ENCODE results near the gene ABITRAM.
"Not testable (repeated sequence)": the region's sequence is repeated elsewhere in the genome, so short reads cannot be mapped to it uniquely, and the experiment has no call there.

Gene ABITRAM

DNA sequence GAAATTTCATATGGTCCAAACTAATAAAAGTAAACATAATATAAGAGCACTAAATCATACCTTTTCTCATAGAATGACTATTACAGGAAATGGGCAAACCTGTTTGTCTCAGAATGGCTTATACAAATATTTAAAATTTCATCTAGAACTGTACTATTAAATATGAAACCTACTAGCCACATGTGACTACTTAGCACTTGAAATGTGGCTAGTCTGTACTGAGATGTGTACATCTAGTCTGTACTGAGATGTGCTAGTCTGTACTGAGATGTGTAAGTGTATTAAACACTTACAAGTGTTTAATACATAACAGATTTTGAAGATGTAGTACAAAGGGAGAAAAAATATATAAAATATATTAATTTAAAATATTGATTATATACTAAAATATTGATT is 22.4 kb downstream of the ABITRAM start:
- Histone ChIP-seq H3K4me2 (ENCODE audit: low read length) (no peak overlapping the region), H3K9me3 (ENCODE audit: control insufficient read depth, low read length) (no peaks in the 10 kb centered on the region)

GRCh38 chr9:108960331-108960730 is 26.1 kb downstream of the ABITRAM start:
- no peak overlapping the region for H3K4me2 ChIP-seq (ENCODE audit: low read length)
- no peak overlapping the region for H3K9ac ChIP-seq
- H3K79me2 ChIP-seq, result no peaks in the 10 kb centered on the region
- no peaks in the 10 kb centered on the region for H3K27me3 ChIP-seq (ENCODE audit: control insufficient read depth, insufficient read depth, low read length)
- no peak for TF ChIP-seq CTCF (IDR thresholded peaks at IDR 0.05)
- H3K4me3 ChIP-seq (ENCODE audit: low read depth, low read length), result no peak overlapping the region
- no peaks in the 10 kb centered on the region for H3K9me3 ChIP-seq (ENCODE audit: control insufficient read depth, low read length)
- H3K27ac ChIP-seq, result no peak overlapping the region
- no peak overlapping the region for H2AFZ ChIP-seq
- peaks cover 13% of the 10 kb centered on the region for H3K4me1 ChIP-seq
- H3K36me3 ChIP-seq (ENCODE audit: control insufficient read depth, insufficient read depth, low read length), result no peaks in the 10 kb centered on the region

More for the DNA sequence above, 22.4 kb downstream of the ABITRAM start:
- Histone ChIP-seq H3K9ac (no peak overlapping the region), H3K4me3 (ENCODE audit: low read depth, low read length) (no peak overlapping the region), H3K27me3 (ENCODE audit: control insufficient read depth, insufficient read depth, low read length) (no peaks in the 10 kb centered on the region), H3K36me3 (ENCODE audit: control insufficient read depth, insufficient read depth, low read length) (no peaks in the 10 kb centered on the region), H3K27ac (no peak overlapping the region), H3K4me1 (peaks cover 5% of the 10 kb centered on the region), H2AFZ (no peak overlapping the region), H3K79me2 (no peaks in the 10 kb centered on the region)
- no peak for TF ChIP-seq CTCF (IDR thresholded peaks at IDR 0.05)

- Histone ChIP-seq H3K27me3 (ENCODE audit: control insufficient read depth, insufficient read depth, low read length) (no peaks in the 10 kb centered on the region), H3K4me1 (peaks cover 11% of the 10 kb centered on the region), H3K9ac (no peak overlapping the region), H2AFZ (no peak overlapping the region), H3K4me3 (ENCODE audit: low read depth, low read length) (no peak overlapping the region), H3K79me2 (no peaks in the 10 kb centered on the region), H3K27ac (no peak overlapping the region), H3K9me3 (ENCODE audit: control insufficient read depth, low read length) (no peaks in the 10 kb centered on the region), H3K36me3 (ENCODE audit: control insufficient read depth, insufficient read depth, low read length) (no peaks in the 10 kb centered on the region), H3K4me2 (ENCODE audit: low read length) (peak overlapping the region; percentile 18)
- no peak for TF ChIP-seq CTCF (IDR thresholded peaks at IDR 0.05)
These were observed 27.0 kb downstream of the ABITRAM start for GRCh38 chr9:108961151-108961550.

DNA sequence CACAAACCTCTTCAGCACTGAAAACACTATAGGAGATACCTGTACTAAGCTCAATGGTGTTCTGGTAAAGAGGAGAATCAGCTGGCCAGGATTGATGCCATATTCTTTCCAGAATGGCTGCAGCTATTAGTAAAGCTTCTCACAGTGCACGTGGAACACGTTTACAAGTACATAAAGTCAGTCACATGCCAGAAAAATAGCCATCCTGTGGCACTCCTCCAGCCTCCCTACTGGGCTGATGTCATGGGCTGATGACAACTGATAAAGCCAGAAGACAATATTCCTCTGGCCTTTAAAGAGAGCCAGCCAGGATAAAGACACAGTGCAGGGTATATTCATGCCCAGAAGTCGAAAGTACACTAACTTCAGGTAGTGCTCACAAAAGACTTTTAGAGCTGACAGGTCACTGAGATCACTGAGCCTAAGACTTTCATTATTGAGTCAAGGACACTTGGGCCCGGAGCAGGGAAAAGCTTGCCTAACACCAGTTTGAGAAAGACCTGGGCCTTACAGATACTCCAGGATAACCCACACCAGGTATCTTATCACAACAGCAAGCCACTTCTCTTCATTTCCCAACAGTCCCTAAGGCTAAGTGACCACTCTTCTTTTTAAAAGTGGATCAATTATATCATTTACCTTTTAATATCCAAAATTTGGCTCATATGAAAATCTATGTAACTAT is 29.4 kb downstream of the ABITRAM start:
- H3K36me3 ChIP-seq (ENCODE audit: control insufficient read depth, insufficient read depth, low read length), result no peaks in the 10 kb centered on the region
- H3K79me2 ChIP-seq, result no peaks in the 10 kb centered on the region
- no peaks in the 10 kb centered on the region for H3K9me3 ChIP-seq (ENCODE audit: control insufficient read depth, low read length)
- TF ChIP-seq CTCF (IDR thresholded peaks at IDR 0.05), result no peak
- no peak overlapping the region for H3K4me2 ChIP-seq (ENCODE audit: low read length)
- H3K4me1 ChIP-seq, result peaks cover 8% of the 10 kb centered on the region
- no peak overlapping the region for H3K4me3 ChIP-seq (ENCODE audit: low read depth, low read length)
- peak overlapping the region; percentile 8 for H3K27ac ChIP-seq
- peak overlapping the region; percentile 16 for H2AFZ ChIP-seq
- no peak overlapping the region for H3K9ac ChIP-seq
- no peaks in the 10 kb centered on the region for H3K27me3 ChIP-seq (ENCODE audit: control insufficient read depth, insufficient read depth, low read length)

GRCh38 chr9:108967916-108968315 is 33.7 kb downstream of the ABITRAM start:
- H3K27ac ChIP-seq, result no peak overlapping the region
- no peak for TF ChIP-seq CTCF (IDR thresholded peaks at IDR 0.05)

DNA sequence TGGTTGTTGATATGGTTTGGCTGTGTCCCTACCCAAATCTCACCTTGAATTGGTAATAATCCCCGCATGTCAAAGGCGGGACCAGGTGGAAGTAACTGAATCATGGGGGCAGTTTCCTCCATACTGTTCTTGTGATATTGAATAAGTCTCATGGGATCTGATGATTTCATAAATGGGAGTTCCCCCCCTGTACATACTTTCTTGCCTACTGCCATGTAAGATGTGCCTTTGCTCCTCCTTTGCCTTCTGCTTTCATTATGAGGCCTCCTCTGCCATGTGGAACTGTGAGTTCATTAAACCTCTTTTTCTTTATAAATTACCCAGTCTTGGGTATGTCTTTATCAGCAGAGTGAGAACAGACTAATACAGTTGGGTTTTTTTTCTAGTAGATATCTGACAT is 37.2 kb downstream of the ABITRAM start:
- not testable (repeated sequence) for H2AFZ ChIP-seq

More at GRCh38 chr9:108967916-108968315, 33.7 kb downstream of the ABITRAM start:
- Histone ChIP-seq H3K36me3 (ENCODE audit: control insufficient read depth, insufficient read depth, low read length) (no peaks in the 10 kb centered on the region), H3K4me3 (ENCODE audit: low read depth, low read length) (no peak overlapping the region), H3K27me3 (ENCODE audit: control insufficient read depth, insufficient read depth, low read length) (no peaks in the 10 kb centered on the region), H3K9me3 (ENCODE audit: control insufficient read depth, low read length) (no peaks in the 10 kb centered on the region), H3K4me2 (ENCODE audit: low read length) (no peak overlapping the region), H3K79me2 (no peaks in the 10 kb centered on the region), H3K4me1 (peaks cover 8% of the 10 kb centered on the region), H3K9ac (no peak overlapping the region), H2AFZ (no peak overlapping the region)

More for the DNA sequence above, 37.2 kb downstream of the ABITRAM start:
- not testable (repeated sequence) for H3K9me3 ChIP-seq (ENCODE audit: control insufficient read depth, low read length); H3K9ac ChIP-seq; H3K27ac ChIP-seq; H3K4me2 ChIP-seq (ENCODE audit: low read length); H3K4me1 ChIP-seq; H3K79me2 ChIP-seq; H3K4me3 ChIP-seq (ENCODE audit: low read depth, low read length); H3K36me3 ChIP-seq (ENCODE audit: control insufficient read depth, insufficient read depth, low read length); H3K27me3 ChIP-seq (ENCODE audit: control insufficient read depth, insufficient read depth, low read length)
